GM08714 (cell line): ENCODE data around the gene BROX.
"Not testable (repeated sequence)": the region's sequence is repeated elsewhere in the genome, so short reads cannot be mapped to it uniquely, and the experiment has no call there.

ENCODE experiments used
- H3K4me3 ChIP-seq: fragments of 200-500 bp; sonication (Bioruptor generic); 2 replicates; pipeline ENCODE4 v1.5.1; 2014; ENCODE audit warnings: mild to moderate bottlenecking, low read length, inconsistent platforms
- ZNF274 ChIP-seq: IDR thresholded peaks from 2 replicates; pipeline ENCODE4 v1.6.1; 2012; ENCODE audit warnings: mild to moderate bottlenecking, low read depth, low read length

BROX gene

GRCh38 chr1:222712253-222713090, at the start of gene BROX, which contains the start of gene AIDA:
Gene BROX, plus strand, starts transcription at chr1:222712564. Its CDS starts 3,136 bp downstream, at chr1:222715700.
Gene AIDA, minus strand, starts transcription at chr1:222712491. Its CDS starts 174 bp downstream, at chr1:222712317.
- no peak for TF ChIP-seq ZNF274
- H3K4me3 ChIP-seq: peak within 1 kb of the TSS; percentile 95

- H3K4me3 ChIP-seq: no peak overlapping the region
- TF ChIP-seq ZNF274: no peak
These were observed 48.9 kb upstream of the BROX start for GRCh38 chr1:222663431-222663934.

- TF ChIP-seq ZNF274: no peak
- no peak overlapping the region for H3K4me3 ChIP-seq
These were observed 46.4 kb upstream of the BROX start for GRCh38 chr1:222665964-222666363.

GRCh38 chr1:222668184-222668583, 44.2 kb upstream of the BROX start:
- H3K4me3 ChIP-seq: not testable (repeated sequence)

GRCh38 chr1:222669107-222669506, 43.3 kb upstream of the BROX start:
- not testable (repeated sequence) for H3K4me3 ChIP-seq

GRCh38 chr1:222670110-222670509, 42.3 kb upstream of the BROX start:
- no peak overlapping the region for H3K4me3 ChIP-seq
- no peak for TF ChIP-seq ZNF274

- no peak for TF ChIP-seq ZNF274
- H3K4me3 ChIP-seq: no peak overlapping the region
These were observed 32.3 kb upstream of the BROX start for GRCh38 chr1:222680080-222680479.

- H3K4me3 ChIP-seq: no peak overlapping the region
- no peak for TF ChIP-seq ZNF274
These were observed 21.3 kb upstream of the BROX start for GRCh38 chr1:222691016-222691415.

GRCh38 chr1:222694927-222695326, 17.4 kb upstream of the BROX start:
- H3K4me3 ChIP-seq: no peak overlapping the region
- TF ChIP-seq ZNF274: no peak

- H3K4me3 ChIP-seq: no peak overlapping the region
- TF ChIP-seq ZNF274: no peak
These were observed 15.6 kb upstream of the BROX start for GRCh38 chr1:222696741-222697140.

GRCh38 chr1:222697203-222697602, 15.2 kb upstream of the BROX start:
- no peak for TF ChIP-seq ZNF274

GRCh38 chr1:222697826-222698225, 14.5 kb upstream of the BROX start:
- no peak for TF ChIP-seq ZNF274
- no peak overlapping the region for H3K4me3 ChIP-seq

More at GRCh38 chr1:222697203-222697602, 15.2 kb upstream of the BROX start:
- H3K4me3 ChIP-seq: no peak overlapping the region

GRCh38 chr1:222702210-222702609, 10.2 kb upstream of the BROX start:
- no peak overlapping the region for H3K4me3 ChIP-seq
- no peak for TF ChIP-seq ZNF274

- H3K4me3 ChIP-seq: no peak overlapping the region
- TF ChIP-seq ZNF274: no peak
These were observed 8.1 kb upstream of the BROX start for GRCh38 chr1:222704260-222704659.

- no peak for TF ChIP-seq ZNF274
- H3K4me3 ChIP-seq: no peak overlapping the region
These were observed 5.5 kb upstream of the BROX start for GRCh38 chr1:222706815-222707214.
